ENCODE results near the gene KRTAP10-11. TPM values are rescaled to one million over a fixed set of nuclear protein-coding genes. Genes with fewer than 3 reads are reported as not detected.
"Not testable (repeated sequence)": the region's sequence is repeated elsewhere in the genome, so short reads cannot be mapped to it uniquely, and the experiment has no call there.

The KRTAP10-11 gene
- total RNA-seq, 2 experiments from 2014 or later: not detected

DNA sequence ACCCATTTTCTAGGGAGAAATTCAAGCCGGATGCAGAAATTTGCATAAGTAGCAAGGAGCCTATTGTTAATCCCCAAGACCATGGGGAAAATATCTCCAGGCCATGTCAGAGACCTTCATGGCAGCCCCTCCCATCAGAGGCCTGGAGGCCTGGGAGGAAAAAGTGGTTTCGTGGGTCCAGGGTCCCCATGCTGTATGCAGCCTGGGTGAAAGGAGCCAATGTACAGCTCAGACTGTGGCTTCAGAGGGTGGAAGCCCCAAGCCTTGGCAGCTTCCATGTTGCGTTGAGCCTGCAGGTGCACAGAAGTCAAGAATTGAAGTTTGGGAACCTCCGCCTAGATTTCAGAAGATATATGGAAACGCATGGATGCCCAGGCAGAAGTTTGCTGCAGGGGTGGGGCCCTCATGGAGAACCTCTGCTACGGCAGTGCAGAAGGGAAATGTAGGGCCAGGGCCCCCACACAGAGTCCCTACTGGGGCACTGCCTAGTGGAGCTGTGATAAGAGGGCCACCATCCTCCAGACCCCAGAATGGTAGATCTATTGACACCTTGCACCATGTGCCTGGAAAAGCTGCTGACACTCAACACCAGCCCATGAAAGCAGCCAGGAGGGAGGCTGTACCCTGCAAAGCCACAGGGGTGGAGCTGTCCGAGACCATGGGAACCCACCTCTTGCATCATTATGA is 35.9 kb upstream of the KRTAP10-11 start:
- DNase-seq; intact Hi-C loops (cut with micrococcal nuclease); POLR2A ChIA-PET; H3K4me3 Mint-ChIP-seq; H3K36me3 Mint-ChIP-seq; H3K27me3 Mint-ChIP-seq; CTCF ChIA-PET; H3K27ac Mint-ChIP-seq; H3K4me1 Mint-ChIP-seq (ENCODE audit: low read depth): not testable (repeated sequence)
- peaks cover 29% of the 10 kb centered on the region for H3K9me3 Mint-ChIP-seq

DNA sequence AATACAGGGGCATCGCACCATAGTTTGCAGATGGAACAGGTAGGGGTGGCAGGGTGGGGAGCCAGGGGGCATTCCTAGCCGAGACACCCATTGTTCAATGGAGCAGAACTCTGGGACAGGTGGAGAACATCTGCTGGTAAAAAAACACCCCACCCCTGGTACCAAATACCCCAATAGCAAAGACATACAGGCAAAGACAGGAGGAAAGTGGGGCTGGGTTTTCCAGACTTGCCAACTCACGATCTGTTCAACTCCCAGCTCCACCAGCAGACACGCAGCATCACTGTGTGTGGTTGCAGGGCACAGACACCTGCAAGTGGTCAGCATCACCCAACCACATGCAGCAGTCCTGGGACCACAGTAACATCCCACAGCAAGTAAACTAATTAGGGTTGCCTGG is 34.7 kb upstream of the KRTAP10-11 start:
- Mint-ChIP-seq H3K36me3 (peaks cover 4% of the 10 kb centered on the region), H3K4me1 (ENCODE audit: low read depth) (peaks cover 5% of the 10 kb centered on the region), H3K27ac (no peak overlapping the region), H3K4me3 (no peak overlapping the region), H3K27me3 (no peaks in the 10 kb centered on the region), H3K9me3 (peaks cover 29% of the 10 kb centered on the region)
- ChIA-PET POLR2A (no interaction called here), CTCF (no interaction called here)
- intact Hi-C loops (cut with micrococcal nuclease): no loop called here
- no peak for DNase-seq

DNA sequence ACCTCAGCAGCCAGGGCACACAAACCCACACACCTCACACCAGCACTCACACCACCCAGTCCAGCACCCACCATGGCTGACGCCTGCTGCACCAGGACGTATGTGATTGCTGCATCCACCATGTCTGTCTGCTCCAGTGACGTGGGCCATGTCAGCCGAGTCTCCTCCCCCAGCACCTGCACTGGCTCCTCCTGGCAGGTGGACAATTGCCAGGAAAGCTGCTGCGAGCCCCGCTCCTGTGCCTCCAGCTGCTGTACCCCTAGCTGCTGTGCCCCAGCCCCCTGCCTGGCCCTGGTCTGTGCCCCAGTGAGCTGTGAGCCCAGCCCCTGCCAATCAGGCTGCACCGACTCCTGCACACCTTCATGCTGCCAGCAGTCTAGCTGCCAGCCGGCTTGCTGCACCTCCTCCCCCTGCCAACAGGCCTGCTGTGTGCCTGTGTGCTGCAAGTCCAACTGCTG is 34.2 kb upstream of the KRTAP10-11 start, which contains the start of gene KRTAP10-8:
Gene KRTAP10-8 (plus strand): TSS at position 51 of the 458 bp plus-strand sequence. CDS start 22 bp downstream, at position 73.
- Mint-ChIP-seq H3K27me3 (no peaks in the 10 kb centered on the region), H3K9me3 (peaks cover 27% of the 10 kb centered on the region), H3K36me3 (peaks cover 4% of the 10 kb centered on the region), H3K27ac (no peak within 1 kb of the TSS), H3K4me1 (ENCODE audit: low read depth) (peaks cover 7% of the 10 kb centered on the region), H3K4me3 (no peak within 1 kb of the TSS)
- DNase-seq: no peak
- POLR2A ChIA-PET: no interaction called here
- CTCF ChIA-PET: no interaction called here
- intact Hi-C loops (cut with micrococcal nuclease): no loop called here

DNA sequence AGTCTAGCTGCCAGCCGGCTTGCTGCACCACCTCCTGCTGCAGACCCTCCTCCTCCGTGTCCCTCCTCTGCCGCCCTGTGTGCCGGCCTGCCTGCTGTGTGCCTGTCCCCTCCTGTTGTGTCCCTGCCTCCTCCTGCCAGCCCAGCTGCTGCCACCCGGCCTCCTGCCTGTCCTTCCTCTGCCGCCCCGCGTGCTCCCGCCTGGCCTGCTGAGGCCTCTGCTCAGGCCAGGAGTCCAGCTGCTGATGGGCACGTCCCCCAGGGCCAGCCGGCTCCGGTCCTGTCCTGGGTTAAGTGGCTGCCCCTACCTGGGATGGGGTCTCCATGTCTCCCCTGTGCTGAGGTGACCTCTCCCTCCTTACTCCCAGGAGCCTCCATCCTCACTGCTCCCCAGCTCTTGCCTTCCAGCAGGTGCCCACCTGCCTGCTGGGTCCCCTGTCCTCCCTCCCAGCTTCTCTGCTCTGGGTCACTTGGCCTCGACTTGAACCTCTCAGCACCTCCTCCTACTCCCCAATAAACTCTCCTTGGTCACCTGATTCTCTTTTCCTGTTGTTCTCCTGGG is 33.5 kb upstream of the KRTAP10-11 start:
- peaks cover 27% of the 10 kb centered on the region for H3K9me3 Mint-ChIP-seq
- POLR2A ChIA-PET: no interaction called here
- intact Hi-C loops (cut with micrococcal nuclease): no loop called here

DNA sequence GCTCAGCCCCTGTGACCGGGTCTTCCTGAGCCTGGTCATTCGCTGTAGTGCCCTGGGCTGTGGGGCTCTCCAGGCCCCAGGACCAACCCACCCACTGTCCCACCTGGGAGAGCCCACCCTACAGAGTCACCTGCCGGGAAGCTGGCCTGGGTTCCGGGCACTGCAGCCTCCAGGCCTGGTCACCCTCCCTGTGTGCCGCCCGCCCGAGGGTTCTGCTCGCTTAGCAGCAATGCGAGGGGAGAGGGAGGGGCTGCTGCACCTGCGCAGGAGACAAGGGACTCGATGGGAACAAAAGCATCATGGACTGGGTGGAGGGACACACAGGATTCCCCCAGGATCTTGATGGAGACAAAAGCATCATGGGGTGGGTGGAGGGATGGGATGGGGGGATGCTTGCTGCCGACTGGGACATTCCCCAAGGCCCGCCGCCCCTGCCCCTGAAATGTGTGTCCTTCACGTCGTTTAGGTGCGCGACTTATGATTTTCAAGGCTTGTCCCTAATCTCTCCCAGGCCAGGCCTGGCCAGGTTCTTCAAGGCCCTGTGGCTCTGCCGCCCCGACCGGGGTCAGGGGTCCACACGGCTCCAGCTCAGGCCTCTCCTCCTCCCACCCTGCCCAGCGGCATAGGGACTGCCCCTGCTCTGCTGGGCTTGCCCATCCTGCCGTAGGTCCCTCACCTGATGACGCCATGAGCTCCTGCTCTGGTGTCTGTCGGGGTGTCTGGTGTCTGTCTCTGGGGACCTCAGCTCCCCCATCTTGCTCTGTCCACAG is 32.6 kb upstream of the KRTAP10-11 start:
- Mint-ChIP-seq H3K27me3 (no peaks in the 10 kb centered on the region), H3K4me1 (ENCODE audit: low read depth) (peaks cover 21% of the 10 kb centered on the region), H3K36me3 (peaks cover 4% of the 10 kb centered on the region), H3K4me3 (no peak overlapping the region), H3K9me3 (peaks cover 27% of the 10 kb centered on the region), H3K27ac (no peak overlapping the region)
- intact Hi-C loops (cut with micrococcal nuclease): no loop called here
- DNase-seq: no peak
- ChIA-PET POLR2A (no interaction called here), CTCF (no interaction called here)

More for the DNA sequence above, 33.5 kb upstream of the KRTAP10-11 start:
- H3K27me3 Mint-ChIP-seq: no peaks in the 10 kb centered on the region
- CTCF ChIA-PET: no interaction called here
- no peak overlapping the region for H3K27ac Mint-ChIP-seq
- H3K36me3 Mint-ChIP-seq: peaks cover 4% of the 10 kb centered on the region
- no peak for DNase-seq
- H3K4me3 Mint-ChIP-seq: no peak overlapping the region
- H3K4me1 Mint-ChIP-seq (ENCODE audit: low read depth): peaks cover 13% of the 10 kb centered on the region

DNA sequence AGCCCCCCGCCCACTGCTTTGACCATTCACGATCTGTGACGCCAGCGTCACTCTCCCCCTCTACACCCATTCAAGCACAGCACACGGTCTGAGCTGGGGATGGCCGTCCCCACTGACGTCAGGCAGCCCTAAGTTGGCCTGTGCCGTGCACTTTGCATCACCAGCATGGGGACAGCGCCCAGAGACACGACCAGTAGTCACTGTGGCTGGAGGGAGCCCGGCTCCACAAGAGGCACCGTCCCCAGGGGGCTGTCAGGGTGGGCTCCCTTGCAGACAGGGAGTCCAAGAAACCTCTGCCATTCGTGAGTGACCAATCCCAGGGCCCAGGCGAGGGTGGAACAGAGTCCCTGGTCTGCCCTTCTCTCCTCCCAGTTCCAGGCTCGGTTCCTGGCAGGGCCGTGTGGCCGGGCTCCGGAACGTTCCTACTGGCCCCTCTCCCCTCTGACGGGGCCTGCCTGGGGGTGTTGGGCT is 32.0 kb upstream of the KRTAP10-11 start:
- peaks cover 8% of the 10 kb centered on the region for H3K36me3 Mint-ChIP-seq
- peaks cover 28% of the 10 kb centered on the region for H3K9me3 Mint-ChIP-seq
- peaks cover 27% of the 10 kb centered on the region for H3K4me1 Mint-ChIP-seq (ENCODE audit: low read depth)
- CTCF ChIA-PET: no interaction called here
- no peaks in the 10 kb centered on the region for H3K27me3 Mint-ChIP-seq
- H3K4me3 Mint-ChIP-seq: no peak overlapping the region
- DNase-seq: no peak
- no peak overlapping the region for H3K27ac Mint-ChIP-seq
- intact Hi-C loops (cut with micrococcal nuclease): no loop called here
- POLR2A ChIA-PET: no interaction called here

DNA sequence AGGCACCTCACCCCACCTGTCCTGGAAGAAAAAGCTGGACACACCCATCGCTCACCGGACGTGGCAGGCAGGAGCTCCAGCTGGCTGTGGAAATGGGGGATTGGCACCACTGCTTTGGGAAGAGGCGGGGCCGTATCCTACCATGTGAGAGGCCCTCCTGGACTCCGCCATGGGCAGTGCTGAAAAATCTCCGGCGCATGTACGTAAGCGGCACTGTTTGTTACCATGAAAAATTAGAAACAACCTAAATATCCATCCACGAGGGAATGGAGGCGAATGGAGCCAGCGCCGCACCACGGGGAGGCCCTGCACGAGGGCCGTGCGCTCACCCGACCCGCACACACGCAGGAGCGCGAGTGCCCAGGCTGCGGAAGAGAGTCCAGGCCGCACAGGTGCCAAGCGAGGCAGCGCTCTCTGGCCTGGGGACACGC is 31.2 kb upstream of the KRTAP10-11 start:
- ChIA-PET POLR2A (no interaction called here), CTCF (no interaction called here)
- peaks cover 35% of the 10 kb centered on the region for H3K4me1 Mint-ChIP-seq (ENCODE audit: low read depth)
- intact Hi-C loops (cut with micrococcal nuclease): no loop called here
- H3K27ac Mint-ChIP-seq: no peak overlapping the region
- H3K4me3 Mint-ChIP-seq: no peak overlapping the region
- peaks cover 28% of the 10 kb centered on the region for H3K9me3 Mint-ChIP-seq
- H3K27me3 Mint-ChIP-seq: no peaks in the 10 kb centered on the region
- peaks cover 14% of the 10 kb centered on the region for H3K36me3 Mint-ChIP-seq
- DNase-seq: no peak

DNA sequence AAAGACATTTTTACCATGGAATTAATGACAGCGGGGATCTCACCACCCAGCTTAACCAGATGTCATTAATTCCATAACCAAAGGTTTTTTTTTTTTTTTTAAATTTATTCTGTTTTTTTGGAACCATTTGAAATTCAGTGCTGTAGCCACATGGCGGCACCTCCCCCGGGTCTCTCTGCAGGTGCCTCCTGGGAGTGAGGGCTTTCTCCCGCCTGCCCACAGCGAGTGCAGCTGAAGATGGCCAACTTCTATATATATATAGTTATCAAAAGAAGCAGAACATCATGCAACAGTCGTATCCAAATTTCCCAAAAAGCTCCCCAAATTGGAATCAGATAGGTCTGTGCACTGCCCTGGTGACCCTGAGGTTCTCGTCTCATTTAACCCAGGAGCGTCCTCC is 30.7 kb upstream of the KRTAP10-11 start:
- POLR2A ChIA-PET: no interaction called here
- Mint-ChIP-seq H3K27me3 (no peaks in the 10 kb centered on the region), H3K4me1 (ENCODE audit: low read depth) (peaks cover 37% of the 10 kb centered on the region), H3K36me3 (peaks cover 16% of the 10 kb centered on the region), H3K27ac (no peak overlapping the region), H3K9me3 (peaks cover 26% of the 10 kb centered on the region), H3K4me3 (no peak overlapping the region)
- no peak for DNase-seq
- CTCF ChIA-PET: no interaction called here
- intact Hi-C loops (cut with micrococcal nuclease): no loop called here

DNA sequence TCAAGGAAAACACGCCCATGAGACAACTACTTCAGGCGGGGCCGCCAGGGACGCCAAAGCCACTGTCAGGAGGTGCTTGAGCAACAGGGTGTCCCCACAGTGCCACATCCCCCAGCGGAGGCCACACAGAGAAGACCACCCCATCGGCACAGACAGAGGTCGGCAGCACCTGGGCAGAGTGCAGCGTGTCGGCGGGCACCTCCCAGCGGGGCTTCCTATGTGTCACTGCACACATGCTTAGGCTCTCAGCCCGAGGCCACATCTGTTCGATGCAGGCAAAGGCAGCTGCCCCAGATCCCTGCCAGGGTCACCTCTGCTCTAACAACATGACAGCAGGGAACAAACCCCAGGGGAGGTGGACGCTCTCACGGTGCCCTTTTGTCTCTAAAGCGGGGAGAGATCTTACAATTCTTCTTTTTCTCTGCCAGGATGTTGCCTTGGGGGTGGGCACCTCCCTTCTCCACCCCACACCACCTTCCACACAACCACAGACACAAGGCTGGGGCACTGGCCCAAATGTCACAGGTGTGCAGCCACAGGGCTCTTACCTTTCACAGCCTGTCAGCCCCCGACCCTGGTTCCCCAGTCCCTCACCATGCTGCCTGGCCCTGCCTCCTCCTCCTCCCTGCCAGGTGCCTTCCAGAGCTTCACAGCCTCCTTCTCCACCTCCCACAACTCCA is 30.2 kb upstream of the KRTAP10-11 start:
- intact Hi-C loops (cut with micrococcal nuclease): no loop called here
- H3K4me1 Mint-ChIP-seq (ENCODE audit: low read depth): peaks cover 38% of the 10 kb centered on the region
- H3K36me3 Mint-ChIP-seq: peaks cover 21% of the 10 kb centered on the region
- CTCF ChIA-PET: interaction anchor here (1.0 kb wide), 1 partner anchor 105 kb away, joined by 3 read pairs; no protein-coding TSS in a partner anchor
- H3K27me3 Mint-ChIP-seq: no peaks in the 10 kb centered on the region
- H3K4me3 Mint-ChIP-seq: no peak overlapping the region
- no peak overlapping the region for H3K27ac Mint-ChIP-seq
- POLR2A ChIA-PET: no interaction called here
- H3K9me3 Mint-ChIP-seq: peaks cover 26% of the 10 kb centered on the region
- DNase-seq: no peak

DNA sequence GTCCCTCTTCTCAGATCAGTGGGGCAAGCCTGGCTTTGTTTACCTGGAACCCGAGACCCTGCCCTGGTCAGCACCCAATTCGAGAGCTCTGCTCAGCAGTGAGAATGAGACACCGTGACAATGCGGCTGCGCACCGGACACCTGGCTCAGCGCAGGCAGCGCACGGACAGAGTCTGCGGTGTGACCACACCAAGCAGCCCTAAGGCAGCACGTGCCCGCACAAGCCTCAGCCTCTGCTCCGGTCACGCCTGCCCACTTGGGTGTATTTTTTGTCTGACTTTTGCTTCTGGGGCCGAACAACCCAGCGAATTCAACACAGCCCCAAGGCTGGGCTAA is 29.7 kb upstream of the KRTAP10-11 start:
- intact Hi-C loops (cut with micrococcal nuclease): no loop called here
- peaks cover 21% of the 10 kb centered on the region for H3K9me3 Mint-ChIP-seq
- H3K4me3 Mint-ChIP-seq: no peak overlapping the region
- peaks cover 38% of the 10 kb centered on the region for H3K4me1 Mint-ChIP-seq (ENCODE audit: low read depth)
- peaks cover 20% of the 10 kb centered on the region for H3K36me3 Mint-ChIP-seq
- no peak for DNase-seq
- H3K27me3 Mint-ChIP-seq: no peaks in the 10 kb centered on the region
- no peak overlapping the region for H3K27ac Mint-ChIP-seq
- POLR2A ChIA-PET: no interaction called here
- CTCF ChIA-PET: interaction anchor here (1.0 kb wide), 1 partner anchor 106 kb away, joined by 3 read pairs; no protein-coding TSS in a partner anchor

DNA sequence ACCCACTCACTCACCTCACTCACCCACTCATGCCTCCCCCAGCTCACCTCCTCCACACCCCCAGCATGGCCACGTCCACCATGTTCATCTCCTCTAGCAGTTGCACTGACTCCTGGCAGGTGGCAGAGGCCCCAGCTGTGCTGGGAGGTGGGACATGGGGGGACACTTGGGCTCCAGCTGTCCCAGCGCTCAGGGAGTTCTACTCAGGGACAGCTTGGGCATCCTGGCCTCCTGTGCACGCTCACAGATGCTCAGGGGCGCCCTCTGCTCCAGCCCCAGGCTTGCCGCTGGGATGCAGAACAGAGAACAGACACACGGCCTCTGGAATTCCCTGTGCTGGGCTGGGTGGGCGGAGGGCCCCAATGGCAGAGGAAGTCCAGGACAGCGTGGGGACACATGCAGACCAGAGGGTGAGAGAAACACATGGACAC is 29.1 kb upstream of the KRTAP10-11 start:
- no peaks in the 10 kb centered on the region for H3K27me3 Mint-ChIP-seq
- H3K36me3 Mint-ChIP-seq: peaks cover 20% of the 10 kb centered on the region
- intact Hi-C loops (cut with micrococcal nuclease): no loop called here
- CTCF ChIA-PET: interaction anchor here (0.7 to 1.0 kb wide), 2 partner anchors 106 to 126 kb away, joined by 3 read pairs; no protein-coding TSS in a partner anchor
- POLR2A ChIA-PET: no interaction called here
- DNase-seq: no peak
- H3K4me1 Mint-ChIP-seq (ENCODE audit: low read depth): peaks cover 38% of the 10 kb centered on the region
- H3K4me3 Mint-ChIP-seq: no peak overlapping the region
- H3K27ac Mint-ChIP-seq: peak overlapping the region; percentile 33
- H3K9me3 Mint-ChIP-seq: peaks cover 19% of the 10 kb centered on the region

DNA sequence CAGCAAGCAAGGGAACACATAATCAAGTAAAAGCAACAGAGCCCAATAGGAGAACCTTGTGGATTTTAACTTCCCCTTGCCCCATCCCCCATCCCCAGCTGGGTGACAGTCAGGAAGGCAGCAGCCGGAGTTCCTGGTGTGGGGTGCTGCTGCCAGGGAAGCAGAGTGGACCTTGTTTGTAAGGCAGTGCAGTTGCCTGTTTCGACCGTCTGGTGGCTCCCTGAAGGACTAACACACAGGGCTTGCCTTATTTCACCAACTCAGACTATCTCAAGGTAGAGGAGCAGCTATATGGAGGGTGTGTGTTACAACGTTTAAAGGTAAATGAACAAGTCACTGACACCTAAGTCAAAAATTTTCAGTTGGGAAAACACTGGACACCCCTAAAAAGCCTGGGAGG is 27.7 kb upstream of the KRTAP10-11 start:
- ChIA-PET POLR2A (interaction anchor here (1.0 kb wide), 1 partner anchor 39 kb away, joined by 4 read pairs; the partner anchor contains the start of gene KRTAP12-3), CTCF (interaction anchor here (1.0 to 1.6 kb wide), 2 partner anchors 38 to 175 kb away, joined by 3 to 9 read pairs; no protein-coding TSS in a partner anchor)
- Mint-ChIP-seq H3K9me3 (peaks cover 22% of the 10 kb centered on the region), H3K4me3 (peak overlapping the region; percentile 30), H3K4me1 (ENCODE audit: low read depth) (peaks cover 38% of the 10 kb centered on the region), H3K36me3 (peaks cover 22% of the 10 kb centered on the region), H3K27ac (peak overlapping the region; percentile 92), H3K27me3 (no peaks in the 10 kb centered on the region)
- DNase-seq: peak; percentile 29
- intact Hi-C loops (cut with micrococcal nuclease): no loop called here
